Measurements from ENCODE around the gene NDFIP2. TPM values are rescaled to one million over a fixed set of nuclear protein-coding genes. Genes with fewer than 3 reads are reported as not detected.

NDFIP2 gene
- total RNA-seq, 1 donor from 2014 or later, result 30.4 TPM

GRCh38 chr13:79512950-79513349 lies 32.0 kb downstream of the NDFIP2 start:
- H3K27ac Mint-ChIP-seq (ENCODE audit: unreplicated experiment), result no peak overlapping the region
- H3K4me3 Mint-ChIP-seq (ENCODE audit: unreplicated experiment), result no peak overlapping the region
- no peaks in the 10 kb centered on the region for H3K9me3 Mint-ChIP-seq (ENCODE audit: unreplicated experiment)
- peaks cover 5% of the 10 kb centered on the region for H3K4me1 Mint-ChIP-seq (ENCODE audit: unreplicated experiment)
- H3K27me3 Mint-ChIP-seq (ENCODE audit: unreplicated experiment), result peaks cover 3% of the 10 kb centered on the region
- TF ChIP-seq CTCF (IDR thresholded peaks at IDR 0.05; ENCODE audit: unreplicated experiment), result no peak
- no peaks in the 10 kb centered on the region for H3K36me3 Mint-ChIP-seq (ENCODE audit: low read depth, unreplicated experiment)
- no peak for DNase-seq (ENCODE audit: low spot score)

- Mint-ChIP-seq H3K4me1 (ENCODE audit: unreplicated experiment) (peaks cover 3% of the 10 kb centered on the region), H3K27ac (ENCODE audit: unreplicated experiment) (no peak overlapping the region), H3K9me3 (ENCODE audit: unreplicated experiment) (no peaks in the 10 kb centered on the region), H3K4me3 (ENCODE audit: unreplicated experiment) (no peak overlapping the region), H3K27me3 (ENCODE audit: unreplicated experiment) (no peaks in the 10 kb centered on the region), H3K36me3 (ENCODE audit: low read depth, unreplicated experiment) (no peaks in the 10 kb centered on the region)
- no peak for TF ChIP-seq CTCF (IDR thresholded peaks at IDR 0.05; ENCODE audit: unreplicated experiment)
- DNase-seq (ENCODE audit: low spot score), result no peak
These were observed 35.6 kb downstream of the NDFIP2 start for GRCh38 chr13:79516595-79516994.

- Mint-ChIP-seq H3K4me3 (ENCODE audit: unreplicated experiment) (no peak overlapping the region), H3K9me3 (ENCODE audit: unreplicated experiment) (no peaks in the 10 kb centered on the region), H3K27me3 (ENCODE audit: unreplicated experiment) (no peaks in the 10 kb centered on the region), H3K4me1 (ENCODE audit: unreplicated experiment) (peaks cover 3% of the 10 kb centered on the region), H3K27ac (ENCODE audit: unreplicated experiment) (no peak overlapping the region), H3K36me3 (ENCODE audit: low read depth, unreplicated experiment) (no peaks in the 10 kb centered on the region)
- TF ChIP-seq CTCF (IDR thresholded peaks at IDR 0.05; ENCODE audit: unreplicated experiment), result no peak
- DNase-seq (ENCODE audit: low spot score), result no peak
These were observed 38.3 kb downstream of the NDFIP2 start for GRCh38 chr13:79519255-79519654.

- no peak overlapping the region for H3K4me3 Mint-ChIP-seq (ENCODE audit: unreplicated experiment)
- peaks cover 3% of the 10 kb centered on the region for H3K4me1 Mint-ChIP-seq (ENCODE audit: unreplicated experiment)
- TF ChIP-seq CTCF (IDR thresholded peaks at IDR 0.05; ENCODE audit: unreplicated experiment), result no peak
- no peaks in the 10 kb centered on the region for H3K27me3 Mint-ChIP-seq (ENCODE audit: unreplicated experiment)
- H3K27ac Mint-ChIP-seq (ENCODE audit: unreplicated experiment), result no peak overlapping the region
- DNase-seq (ENCODE audit: low spot score), result no peak
- no peaks in the 10 kb centered on the region for H3K36me3 Mint-ChIP-seq (ENCODE audit: low read depth, unreplicated experiment)
- no peaks in the 10 kb centered on the region for H3K9me3 Mint-ChIP-seq (ENCODE audit: unreplicated experiment)
These were observed 41.6 kb downstream of the NDFIP2 start for GRCh38 chr13:79522583-79522982.

DNA sequence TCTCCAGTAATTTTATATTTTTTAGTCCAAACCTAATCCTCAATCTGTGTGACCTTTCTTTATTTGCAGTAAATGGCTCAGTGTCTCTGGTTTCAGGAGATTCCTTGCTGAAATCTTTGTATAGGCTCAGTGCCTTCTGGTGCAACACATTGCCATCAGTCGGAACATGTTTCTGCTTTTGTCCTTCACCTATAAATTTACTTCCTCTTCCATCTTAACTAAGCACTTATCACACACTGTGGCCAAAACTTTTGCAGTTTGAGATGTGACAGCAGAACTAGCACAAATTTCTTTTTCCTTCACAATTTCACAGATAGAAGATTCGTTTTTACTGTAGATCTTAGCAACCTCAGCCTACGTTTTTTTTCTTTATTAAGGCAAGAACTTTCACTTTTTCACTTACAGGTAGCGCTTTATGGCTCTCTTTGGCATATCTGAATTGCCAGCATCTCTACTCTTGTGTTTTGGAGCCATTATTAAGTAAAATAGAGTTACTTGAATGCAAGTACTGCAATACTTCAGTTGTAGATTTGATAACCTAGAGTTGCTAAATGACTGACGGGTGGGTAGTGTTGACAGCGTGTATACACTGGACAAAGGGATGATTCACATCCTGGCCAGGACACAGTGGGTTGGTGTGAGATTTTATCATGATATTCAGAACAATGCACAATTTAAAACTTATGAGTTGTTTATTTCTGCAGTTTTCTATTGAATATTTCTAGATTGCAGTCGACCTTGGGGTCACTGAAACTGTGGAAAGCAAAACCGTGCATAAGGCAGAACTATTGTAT lies 44.3 kb downstream of the NDFIP2 start:
- no peaks in the 10 kb centered on the region for H3K9me3 Mint-ChIP-seq (ENCODE audit: unreplicated experiment)
- no peak overlapping the region for H3K27ac Mint-ChIP-seq (ENCODE audit: unreplicated experiment)
- DNase-seq (ENCODE audit: low spot score), result no peak
- no peak overlapping the region for H3K4me3 Mint-ChIP-seq (ENCODE audit: unreplicated experiment)
- no peaks in the 10 kb centered on the region for H3K4me1 Mint-ChIP-seq (ENCODE audit: unreplicated experiment)
- H3K36me3 Mint-ChIP-seq (ENCODE audit: low read depth, unreplicated experiment), result no peaks in the 10 kb centered on the region
- TF ChIP-seq CTCF (IDR thresholded peaks at IDR 0.05; ENCODE audit: unreplicated experiment), result no peak
- H3K27me3 Mint-ChIP-seq (ENCODE audit: unreplicated experiment), result no peaks in the 10 kb centered on the region
